SJSA1 (cell line): Measurements from ENCODE around the gene NARS2. TPM values are rescaled to one million over a fixed set of nuclear protein-coding genes. Genes with fewer than 3 reads are reported as not detected.
A peak's percentile ranks its signal among the peaks of the same experiment; 100 is the strongest.
"Not testable (repeated sequence)": the region's sequence is repeated elsewhere in the genome, so short reads cannot be mapped to it uniquely, and the experiment has no call there.

Source experiments
- DNase-seq, 2 experiments: peaks; one replicate each; pipeline ENCODE4 v3.0.0-alpha.2; 2015 to 2020; ENCODE audit warnings: low spot score in 2 of 2, low read depth in 1 of 2
- H3K27ac ChIP-seq: fragments of 250-450 bp; sonication (Bioruptor Pico); 2 replicates; pipeline ENCODE4 v1.5.1; 2020; ENCODE audit warnings: mild to moderate bottlenecking, moderate library complexity
- H3K27me3 ChIP-seq: fragments of 250-450 bp; sonication (Bioruptor Pico); replicated peaks from 2 replicates; pipeline ENCODE4 v1.5.1; 2020; ENCODE audit warnings: mild to moderate bottlenecking, moderate library complexity
- H3K36me3 ChIP-seq: fragments of 250-450 bp; sonication (Bioruptor Pico); 2 replicates; pipeline ENCODE4 v1.5.1; 2020; ENCODE audit warnings: mild to moderate bottlenecking
- H3K4me1 ChIP-seq: fragments of 250-450 bp; sonication (Bioruptor Pico); replicated peaks from 2 replicates; pipeline ENCODE4 v1.6.1; 2021; ENCODE audit warnings: mild to moderate bottlenecking
- H3K4me3 ChIP-seq: fragments of 250-450 bp; sonication (Bioruptor Pico); 2 replicates; pipeline ENCODE4 v1.5.1; 2020; ENCODE audit warnings: mild to moderate bottlenecking
- H3K9me3 ChIP-seq: fragments of 250-450 bp; sonication (Bioruptor Pico); replicated peaks from 2 replicates; pipeline ENCODE4 v1.5.1; 2020; ENCODE audit warnings: mild to moderate bottlenecking
- total RNA-seq: library from RNA; depleted of rRNA; stranded (reverse); fragments of >200 nt; shearing (Covaris generic); gene quantifications from 2 replicates; pipeline ENCODE4 v1.2.3, GENCODE V29; 2014; rRNA removed

NARS2 gene
- total RNA-seq, result 12.4 and 20.8 TPM in 2 replicates

DNA sequence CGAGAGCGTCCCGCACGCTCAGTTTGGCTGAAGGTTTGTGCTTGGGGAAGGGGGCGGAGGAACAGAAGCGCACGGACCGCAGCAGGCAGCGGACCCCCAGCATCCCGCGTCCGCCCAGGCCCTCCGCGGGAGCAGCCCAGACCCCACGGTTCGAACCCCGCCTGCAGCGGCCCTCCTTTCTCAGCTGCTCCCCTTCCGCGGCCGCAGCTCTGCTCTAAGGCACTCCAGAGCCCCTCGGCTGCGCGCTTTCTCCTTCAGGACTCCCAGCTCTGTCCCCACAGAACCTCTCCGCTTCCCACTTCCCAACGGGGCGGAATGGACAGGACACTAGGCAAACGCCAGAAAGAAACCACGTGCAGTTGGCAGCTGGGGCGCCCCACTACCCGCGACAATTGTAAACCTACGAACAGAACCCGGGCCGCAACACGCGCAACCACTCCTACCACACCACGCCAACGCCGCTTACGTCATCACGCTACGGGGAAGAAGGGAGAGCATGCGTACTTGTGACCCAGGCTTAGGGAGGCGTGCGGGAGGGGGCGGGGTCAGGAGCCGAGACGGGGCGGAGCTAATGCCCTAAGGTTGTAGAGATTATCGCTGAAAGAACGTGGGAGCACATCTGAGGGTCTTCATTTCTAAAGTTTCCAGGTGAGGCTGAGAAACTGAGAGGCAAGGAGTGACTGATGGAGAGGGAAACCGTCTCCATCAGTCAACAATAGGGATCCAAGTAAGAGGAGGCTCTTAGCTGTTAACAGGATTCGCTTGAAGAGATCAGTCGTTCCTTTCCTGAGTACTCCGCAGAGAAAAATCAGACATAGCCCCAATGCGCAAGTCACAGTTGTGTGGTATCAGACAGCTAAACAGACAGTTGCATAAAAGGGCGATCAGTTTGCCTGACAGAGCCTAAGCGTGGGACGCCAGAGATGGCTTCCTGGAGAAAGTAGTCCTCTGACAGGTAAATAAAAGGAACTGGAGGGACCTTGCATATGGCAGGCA, at the start of gene NARS2:
NARS2 (minus strand) TSS at position 479 of the 996 bp plus-strand sequence; CDS start at position 103, 376 bp downstream.
- no peaks in the 10 kb centered on the region for H3K9me3 ChIP-seq
- H3K4me1 ChIP-seq, result no peaks in the 10 kb centered on the region; the same call in 1 of the 2 replicates
- H3K36me3 ChIP-seq, result 0 out of 2 replicates have a peak, but pooled peaks cover 3% of the 10 kb centered on the region
- H3K4me3 ChIP-seq, result peak within 1 kb of the TSS; percentile 60
- H3K27me3 ChIP-seq, result no peaks in the 10 kb centered on the region
- peak within 1 kb of the TSS; percentile 25 for H3K27ac ChIP-seq
- peak; percentile 82 to 92 for DNase-seq

DNA sequence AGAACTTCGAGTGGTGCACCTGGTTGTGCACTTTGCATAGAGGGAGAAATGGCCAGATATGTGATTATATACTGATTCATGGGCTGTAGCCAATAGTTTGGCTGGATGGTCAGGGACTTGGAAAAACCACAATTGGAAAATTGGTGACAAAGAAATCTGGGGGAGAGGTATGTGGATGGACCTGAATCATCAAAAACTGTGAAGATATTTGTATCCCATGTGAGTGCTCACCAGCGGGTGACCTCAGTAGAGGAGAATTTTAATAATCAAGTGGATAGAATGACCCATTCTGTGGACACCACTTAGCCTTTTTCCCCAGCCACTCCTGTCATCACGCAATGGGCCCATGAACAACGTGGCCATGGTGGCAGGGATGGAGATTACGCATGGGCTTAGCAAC, 48.0 kb upstream of the NARS2 start:
- no peaks in the 10 kb centered on the region for H3K9me3 ChIP-seq
- H3K36me3 ChIP-seq, result no peaks in the 10 kb centered on the region
- H3K27ac ChIP-seq, result no peak overlapping the region
- no peaks in the 10 kb centered on the region for H3K27me3 ChIP-seq
- no peak overlapping the region for H3K4me3 ChIP-seq
- no peaks in the 10 kb centered on the region for H3K4me1 ChIP-seq
- no peak for DNase-seq

DNA sequence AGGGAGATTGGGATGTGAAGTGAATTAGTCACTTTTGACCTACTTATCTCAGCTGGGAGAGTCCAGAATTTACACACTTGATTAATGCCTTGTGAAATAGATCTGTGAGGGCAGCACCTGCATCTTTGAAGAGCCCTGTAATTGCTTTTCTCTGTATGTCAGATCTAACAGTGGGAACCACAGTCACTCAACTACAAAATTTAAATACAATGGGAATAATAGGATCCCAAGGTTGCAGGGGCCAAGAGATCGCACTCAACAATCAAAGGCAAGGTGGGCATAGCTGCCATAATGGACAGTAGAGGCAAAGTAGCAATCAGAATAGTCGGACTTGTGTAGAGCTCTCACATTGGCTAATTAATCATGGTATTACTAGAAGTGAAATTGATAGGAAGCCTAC, 45.5 kb upstream of the NARS2 start:
- no peak overlapping the region for H3K4me3 ChIP-seq
- H3K36me3 ChIP-seq, result no peaks in the 10 kb centered on the region
- H3K9me3 ChIP-seq, result no peaks in the 10 kb centered on the region
- no peak for DNase-seq
- no peaks in the 10 kb centered on the region for H3K27me3 ChIP-seq
- H3K4me1 ChIP-seq, result no peaks in the 10 kb centered on the region
- no peak overlapping the region for H3K27ac ChIP-seq

- no peak overlapping the region for H3K4me3 ChIP-seq
- H3K9me3 ChIP-seq, result no peaks in the 10 kb centered on the region
- no peaks in the 10 kb centered on the region for H3K27me3 ChIP-seq
- no peak overlapping the region for H3K27ac ChIP-seq
- H3K4me1 ChIP-seq, result no peaks in the 10 kb centered on the region
- no peaks in the 10 kb centered on the region for H3K36me3 ChIP-seq
- no peak for DNase-seq
Observed at GRCh38 chr11:78615724-78616123, 41.1 kb upstream of the NARS2 start.

- Histone ChIP-seq H3K9me3 (no peaks in the 10 kb centered on the region), H3K4me3 (no peak overlapping the region), H3K36me3 (no peaks in the 10 kb centered on the region), H3K27me3 (no peaks in the 10 kb centered on the region), H3K4me1 (no peaks in the 10 kb centered on the region), H3K27ac (no peak overlapping the region)
- DNase-seq, result no peak
Observed at GRCh38 chr11:78613378-78613813, 38.7 kb upstream of the NARS2 start.

- H3K4me3 ChIP-seq, result no peak overlapping the region
- no peaks in the 10 kb centered on the region for H3K27me3 ChIP-seq
- H3K9me3 ChIP-seq, result no peaks in the 10 kb centered on the region
- DNase-seq, result no peak
- H3K27ac ChIP-seq, result no peak overlapping the region
- H3K36me3 ChIP-seq, result no peaks in the 10 kb centered on the region
- no peaks in the 10 kb centered on the region for H3K4me1 ChIP-seq
Observed at GRCh38 chr11:78612721-78613377, 38.2 kb upstream of the NARS2 start.

DNA sequence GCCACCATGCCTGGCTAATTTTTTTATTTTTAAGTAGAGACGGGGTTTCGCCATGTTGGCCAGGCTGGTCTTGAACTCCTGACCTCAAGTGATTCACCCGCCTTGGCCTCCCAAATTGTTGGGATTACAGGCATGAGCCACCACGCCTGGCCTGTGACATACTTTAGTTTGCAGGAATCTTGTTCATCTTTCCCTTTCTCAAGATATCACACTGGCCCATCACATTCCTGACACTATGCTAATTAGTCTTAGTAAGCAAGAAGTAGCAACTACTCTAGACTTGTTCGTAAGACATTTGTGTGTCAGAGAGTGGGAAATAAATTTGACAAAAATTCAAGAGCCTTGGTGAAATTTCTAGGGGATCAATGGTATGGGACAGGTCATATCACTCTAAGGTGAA, 34.7 kb upstream of the NARS2 start:
- DNase-seq, H3K4me3 ChIP-seq, H3K4me1 ChIP-seq, H3K27ac ChIP-seq, H3K27me3 ChIP-seq, H3K36me3 ChIP-seq, H3K9me3 ChIP-seq: not testable (repeated sequence)

GRCh38 chr11:78607696-78608095, 33.0 kb upstream of the NARS2 start:
- H3K36me3 ChIP-seq, result no peaks in the 10 kb centered on the region
- no peak overlapping the region for H3K4me3 ChIP-seq
- H3K27me3 ChIP-seq, result no peaks in the 10 kb centered on the region
- no peaks in the 10 kb centered on the region for H3K4me1 ChIP-seq
- H3K27ac ChIP-seq, result no peak overlapping the region
- no peak for DNase-seq
- H3K9me3 ChIP-seq, result no peaks in the 10 kb centered on the region

- DNase-seq, result no peak
- Histone ChIP-seq H3K4me1 (no peaks in the 10 kb centered on the region), H3K27me3 (no peaks in the 10 kb centered on the region), H3K36me3 (no peaks in the 10 kb centered on the region), H3K4me3 (no peak overlapping the region), H3K9me3 (no peaks in the 10 kb centered on the region), H3K27ac (no peak overlapping the region)
Observed at GRCh38 chr11:78606667-78607066, 32.0 kb upstream of the NARS2 start.

DNA sequence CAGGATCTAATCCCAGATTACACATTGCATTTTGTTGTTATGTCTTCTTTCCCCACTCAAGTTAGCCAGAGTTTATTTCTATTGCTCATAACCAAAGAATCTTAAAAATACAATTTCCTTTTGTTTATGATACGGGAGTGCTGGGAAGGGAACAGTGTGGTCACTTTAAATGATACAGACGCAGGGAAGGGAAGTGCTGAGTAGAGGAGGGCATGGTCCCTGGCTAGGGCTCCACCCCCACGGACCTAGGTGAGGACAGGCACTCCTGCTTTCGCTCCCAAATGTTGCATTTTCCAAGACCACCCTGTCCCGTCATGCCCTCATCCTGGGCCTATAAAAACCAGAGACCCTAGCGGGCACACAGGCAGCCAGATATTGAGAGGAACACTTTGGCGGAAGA, 30.6 kb upstream of the NARS2 start:
- H3K36me3 ChIP-seq, result no peaks in the 10 kb centered on the region
- H3K4me3 ChIP-seq, result no peak overlapping the region
- H3K4me1 ChIP-seq, result no peaks in the 10 kb centered on the region
- H3K27ac ChIP-seq, result no peak overlapping the region
- no peaks in the 10 kb centered on the region for H3K9me3 ChIP-seq
- no peaks in the 10 kb centered on the region for H3K27me3 ChIP-seq
- DNase-seq, result no peak

DNA sequence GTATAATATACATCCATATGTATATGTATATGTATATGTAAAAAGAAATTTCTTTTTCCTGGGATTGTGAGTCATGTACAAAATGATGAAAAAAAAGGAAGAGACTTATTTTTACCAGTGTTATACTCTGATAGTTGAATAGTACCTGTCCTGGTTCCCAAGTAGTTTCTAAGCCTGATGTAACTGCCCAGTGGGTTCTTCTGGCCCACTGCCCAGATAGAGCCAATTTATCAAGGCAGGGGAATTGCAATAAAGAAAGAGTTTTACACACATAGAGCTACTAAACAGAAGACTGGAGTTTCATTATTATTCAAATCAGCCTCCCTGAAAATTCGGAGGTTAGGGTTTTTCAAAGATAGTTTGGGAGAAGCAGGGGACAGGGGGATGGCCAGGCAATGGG, 29.1 kb upstream of the NARS2 start:
- no peaks in the 10 kb centered on the region for H3K4me1 ChIP-seq
- H3K4me3 ChIP-seq, result no peak overlapping the region
- H3K27me3 ChIP-seq, result no peaks in the 10 kb centered on the region
- no peaks in the 10 kb centered on the region for H3K36me3 ChIP-seq
- H3K27ac ChIP-seq, result no peak overlapping the region
- DNase-seq, result no peak
- H3K9me3 ChIP-seq, result no peaks in the 10 kb centered on the region

- H3K4me3 ChIP-seq, H3K4me1 ChIP-seq, DNase-seq, H3K27me3 ChIP-seq, H3K36me3 ChIP-seq, H3K9me3 ChIP-seq, H3K27ac ChIP-seq: not testable (repeated sequence)
Observed at GRCh38 chr11:78602771-78603170, 28.1 kb upstream of the NARS2 start.

DNA sequence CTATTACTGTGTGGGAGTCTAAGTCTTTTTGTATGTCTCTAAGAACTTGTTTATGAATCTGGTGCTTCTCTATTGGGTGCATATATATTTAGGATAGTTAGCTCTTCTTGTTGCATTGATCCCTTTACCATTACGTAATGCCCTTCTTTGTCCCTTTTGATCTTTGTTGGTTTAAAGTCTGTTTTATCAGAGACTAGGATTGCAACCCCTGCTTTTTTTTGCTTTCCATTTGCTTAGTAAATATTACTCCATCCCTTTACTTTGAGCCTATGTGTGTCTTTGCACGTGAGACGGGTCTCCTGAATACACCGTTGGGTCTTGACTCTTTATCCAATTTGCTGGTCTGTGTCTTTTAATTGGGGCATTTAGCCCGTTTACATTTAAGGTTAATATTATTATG, 26.4 kb upstream of the NARS2 start:
- not testable (repeated sequence) for H3K9me3 ChIP-seq, DNase-seq, H3K4me3 ChIP-seq, H3K27me3 ChIP-seq, H3K27ac ChIP-seq, H3K36me3 ChIP-seq, H3K4me1 ChIP-seq

- not testable (repeated sequence) for DNase-seq, H3K4me1 ChIP-seq, H3K27ac ChIP-seq, H3K9me3 ChIP-seq, H3K4me3 ChIP-seq, H3K27me3 ChIP-seq, H3K36me3 ChIP-seq
Observed at GRCh38 chr11:78597579-78597978, 22.9 kb upstream of the NARS2 start.
